Measurements from ENCODE around the gene SFXN1.
"Not testable (repeated sequence)": the region's sequence is repeated elsewhere in the genome, so short reads cannot be mapped to it uniquely, and the experiment has no call there.

The SFXN1 gene

GRCh38 chr5:175478384-175479124, at the start of gene SFXN1:
Gene SFXN1 (plus strand): TSS chr5:175478560. CDS start chr5:175492104, 13,544 bp downstream.
- DNase-seq (ENCODE audit: low read depth, low spot score): peak; percentile 93

GRCh38 chr5:175434800-175435199, 43.6 kb upstream of the SFXN1 start:
- DNase-seq (ENCODE audit: low read depth, low spot score): no peak

- no peak for DNase-seq (ENCODE audit: low read depth, low spot score)
Observed at GRCh38 chr5:175436359-175436758, 42.0 kb upstream of the SFXN1 start.

GRCh38 chr5:175438234-175438857, 40.0 kb upstream of the SFXN1 start:
- no peak for DNase-seq (ENCODE audit: low read depth, low spot score)

- peak; percentile 17 for DNase-seq (ENCODE audit: low read depth, low spot score)
Observed at GRCh38 chr5:175443514-175444059, 34.8 kb upstream of the SFXN1 start.

GRCh38 chr5:175444060-175444904, 34.1 kb upstream of the SFXN1 start, which contains the start of gene DRD1:
Gene DRD1 (minus strand): TSS chr5:175444182. CDS start chr5:175443099, 1,083 bp downstream.
- peak; percentile 78 for DNase-seq (ENCODE audit: low read depth, low spot score)

GRCh38 chr5:175444905-175445456, 33.4 kb upstream of the SFXN1 start:
- DNase-seq (ENCODE audit: low read depth, low spot score): no peak

GRCh38 chr5:175446378-175446777, 32.0 kb upstream of the SFXN1 start:
- DNase-seq (ENCODE audit: low read depth, low spot score): not testable (repeated sequence)

- DNase-seq (ENCODE audit: low read depth, low spot score): no peak
Observed at GRCh38 chr5:175447571-175447970, 30.8 kb upstream of the SFXN1 start.

GRCh38 chr5:175448276-175448675, 30.1 kb upstream of the SFXN1 start:
- no peak for DNase-seq (ENCODE audit: low read depth, low spot score)

GRCh38 chr5:175452166-175452565, 26.2 kb upstream of the SFXN1 start:
- DNase-seq (ENCODE audit: low read depth, low spot score): no peak

- not testable (repeated sequence) for DNase-seq (ENCODE audit: low read depth, low spot score)
Observed at GRCh38 chr5:175454338-175454737, 24.0 kb upstream of the SFXN1 start.

GRCh38 chr5:175456105-175456742, 22.1 kb upstream of the SFXN1 start:
- DNase-seq (ENCODE audit: low read depth, low spot score): no peak

- DNase-seq (ENCODE audit: low read depth, low spot score): no peak
Observed at GRCh38 chr5:175457466-175457865, 20.9 kb upstream of the SFXN1 start.

GRCh38 chr5:175460126-175460525, 18.2 kb upstream of the SFXN1 start:
- DNase-seq (ENCODE audit: low read depth, low spot score): peak; percentile 38

- DNase-seq (ENCODE audit: low read depth, low spot score): no peak
Observed at GRCh38 chr5:175460552-175460951, 17.8 kb upstream of the SFXN1 start.

GRCh38 chr5:175461370-175461769, 17.0 kb upstream of the SFXN1 start:
- DNase-seq (ENCODE audit: low read depth, low spot score): no peak

- DNase-seq (ENCODE audit: low read depth, low spot score): no peak
Observed at GRCh38 chr5:175463641-175464040, 14.7 kb upstream of the SFXN1 start.

GRCh38 chr5:175464074-175464941, 14.1 kb upstream of the SFXN1 start:
- DNase-seq (ENCODE audit: low read depth, low spot score): peak; percentile 68

GRCh38 chr5:175464942-175465233, 13.5 kb upstream of the SFXN1 start:
- DNase-seq (ENCODE audit: low read depth, low spot score): no peak
